ENCODE measurements around the gene NEUROG1. TPM values are rescaled to one million over a fixed set of nuclear protein-coding genes. Genes with fewer than 3 reads are reported as not detected.

NEUROG1 gene
- total and polyA plus RNA-seq, 2 experiments from 2014 or later, result 0.16 TPM; not detected in 1

GRCh38 chr5:135567661-135568060 is 31.9 kb upstream of the NEUROG1 start:
- no peaks in the 10 kb centered on the region for H4K20me1 ChIP-seq (replicated peaks; ENCODE audit: insufficient read depth)
- no peaks in the 10 kb centered on the region for H3K36me3 ChIP-seq (ENCODE audit: insufficient read depth)
- H3K27ac ChIP-seq (ENCODE audit: low read depth), result no peak overlapping the region
- Mint-ChIP-seq H3K4me1 (peaks cover 41% of the 10 kb centered on the region), H3K4me3 (no peak overlapping the region), H3K9me3 (no peaks in the 10 kb centered on the region), H3K27ac (no peak overlapping the region), H3K36me3 (ENCODE audit: low read depth) (no peaks in the 10 kb centered on the region), H3K27me3 (ENCODE audit: insufficient read depth, low read depth, poor library complexity) (peaks cover 28% of the 10 kb centered on the region)
- no peak overlapping the region for H3K4me2 ChIP-seq
- H3K79me2 ChIP-seq (replicated peaks; ENCODE audit: insufficient read depth), result no peaks in the 10 kb centered on the region
- H3F3A ChIP-seq (replicated peaks; ENCODE audit: low read depth), result no peaks in the 10 kb centered on the region
- peaks cover 21% of the 10 kb centered on the region for H3K4me1 ChIP-seq (ENCODE audit: insufficient read depth)
- no peak for DNase-seq (ENCODE audit: low spot score)
- ATAC-seq, result no peak; the same call in 2 of the 3 replicates
- TF ChIP-seq ZNF462 (CRISPR knock-in tag; IDR thresholded peaks at IDR 0.05) (no peak), EZH2phosphoT487 (IDR thresholded peaks at IDR 0.05; ENCODE audit: unreplicated experiment) (no peak), NANOG (IDR thresholded peaks at IDR 0.05; ENCODE audit: borderline replicate concordance) (no peak), ZNF114 (CRISPR knock-in tag; IDR thresholded peaks at IDR 0.05) (no peak), ETS1 (IDR thresholded peaks at IDR 0.05) (no peak), REST (IDR thresholded peaks at IDR 0.05; ENCODE audit: unreplicated experiment) (no peak)
- no peak overlapping the region for H3K4me3 ChIP-seq
- H3K27me3 ChIP-seq (ENCODE audit: insufficient read depth), result 0 out of 2 replicates have a peak, but pooled peaks cover 13% of the 10 kb centered on the region
- H2AFZ ChIP-seq, result no peak overlapping the region
- no peaks in the 10 kb centered on the region for H3K9me2 ChIP-seq (ENCODE audit: insufficient read depth)
